Liver (tissue), 3 donors: ENCODE measurements around the gene NFIX.

Experiments used
- EGR1 ChIP-seq, 2 donors: IDR thresholded peaks; 2 replicates each; pipeline ENCODE4 v1.6.1; 2016 to 2018; ENCODE audit warnings: antibody characterized with exemption in 2 of 2, low read depth in 2 of 2
- GABPA ChIP-seq, 2 donors: IDR thresholded peaks in 1 of 2; conservative IDR thresholded peaks in 1 of 2; 2 replicates each; pipeline ENCODE4 v1.6.1; 2016; ENCODE audit warnings: antibody characterized with exemption in 2 of 2, mild to moderate bottlenecking in 1 of 2, moderate library complexity in 1 of 2
- JUND ChIP-seq, 2 donors: IDR thresholded peaks; 2 replicates each; pipeline ENCODE4 v1.6.1; 2016; ENCODE audit warnings: antibody characterized with exemption in 2 of 2
- NR2F2 ChIP-seq: IDR thresholded peaks from 2 replicates; pipeline ENCODE4 v1.6.1; 2016; ENCODE audit warnings: antibody characterized with exemption
- RAD21 ChIP-seq, 2 donors: IDR thresholded peaks; 2 replicates each; pipeline ENCODE4 v1.6.1; 2016; ENCODE audit warnings: antibody characterized with exemption in 2 of 2, mild to moderate bottlenecking in 2 of 2
- RXRA ChIP-seq, 2 donors: IDR thresholded peaks; 2 replicates each; pipeline ENCODE4 v1.6.1; 2017 to 2018; ENCODE audit warnings: antibody characterized with exemption in 2 of 2, mild to moderate bottlenecking in 1 of 2
- SP1 ChIP-seq: IDR thresholded peaks from 2 replicates; pipeline ENCODE4 v1.6.1; 2018; ENCODE audit warnings: antibody characterized with exemption, mild to moderate bottlenecking
- TAF1 ChIP-seq: conservative IDR thresholded peaks from 2 replicates; pipeline ENCODE4 v1.6.1; 2016; ENCODE audit warnings: antibody characterized with exemption, mild to moderate bottlenecking
- YY1 ChIP-seq: IDR thresholded peaks from 2 replicates; pipeline ENCODE4 v1.6.1; 2016; ENCODE audit warnings: antibody characterized with exemption, mild to moderate bottlenecking
- TF ChIP-seq, protein P1 (sequence below): IDR thresholded peaks from 2 replicates; pipeline ENCODE4 v1.6.1; 2016; ENCODE audit warnings: antibody characterized with exemption, mild to moderate bottlenecking
- TF ChIP-seq, protein P2 (sequence below): fragments of 150-350 bp; IDR thresholded peaks from 2 replicates; pipeline ENCODE4 v1.5.1; 2017; ENCODE audit warnings: improper control_type of control experiment, low read depth, low read length; ENCODE audit not compliant: missing input control
- TF ChIP-seq, protein P3 (sequence below): IDR thresholded peaks from 2 replicates; pipeline ENCODE4 v1.6.1; 2016; ENCODE audit warnings: antibody characterized with exemption
- TF ChIP-seq, protein P4 (sequence below): IDR thresholded peaks from 2 replicates; pipeline ENCODE4 v1.6.1; 2016; ENCODE audit warnings: antibody characterized with exemption
- donor health status: healthy.
- donor health status: healthy.

DNA sequence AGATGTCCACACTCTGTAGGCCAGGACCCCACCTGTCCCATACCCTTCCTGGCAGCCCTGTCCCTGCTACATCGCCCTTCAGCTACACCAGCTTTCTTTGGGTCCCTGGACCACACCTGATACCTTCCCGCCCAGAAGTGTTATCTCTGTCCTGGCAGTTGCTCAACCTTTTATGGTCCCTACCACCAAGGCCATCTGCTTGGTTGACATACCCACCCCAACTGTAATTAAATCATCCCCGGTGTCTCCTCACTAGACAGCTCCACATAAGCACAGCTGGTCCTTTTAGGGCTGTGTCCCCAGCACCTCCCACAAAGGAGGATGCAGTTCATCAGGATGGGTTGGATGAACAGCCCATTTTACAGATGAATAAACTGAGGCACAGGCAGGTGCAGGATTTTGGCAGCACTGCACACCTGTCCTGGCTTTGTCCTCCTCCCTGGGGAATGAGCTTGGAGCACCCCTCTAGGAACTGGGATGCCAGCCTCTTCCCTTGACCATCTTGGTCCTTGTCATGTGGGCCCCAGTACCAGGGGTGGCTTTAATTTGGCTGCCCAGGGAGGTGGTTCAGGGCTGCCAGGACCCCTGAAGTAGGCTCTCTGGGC is 135.7 kb downstream of the NFIX start:
- TF ChIP-seq, protein P1, sequence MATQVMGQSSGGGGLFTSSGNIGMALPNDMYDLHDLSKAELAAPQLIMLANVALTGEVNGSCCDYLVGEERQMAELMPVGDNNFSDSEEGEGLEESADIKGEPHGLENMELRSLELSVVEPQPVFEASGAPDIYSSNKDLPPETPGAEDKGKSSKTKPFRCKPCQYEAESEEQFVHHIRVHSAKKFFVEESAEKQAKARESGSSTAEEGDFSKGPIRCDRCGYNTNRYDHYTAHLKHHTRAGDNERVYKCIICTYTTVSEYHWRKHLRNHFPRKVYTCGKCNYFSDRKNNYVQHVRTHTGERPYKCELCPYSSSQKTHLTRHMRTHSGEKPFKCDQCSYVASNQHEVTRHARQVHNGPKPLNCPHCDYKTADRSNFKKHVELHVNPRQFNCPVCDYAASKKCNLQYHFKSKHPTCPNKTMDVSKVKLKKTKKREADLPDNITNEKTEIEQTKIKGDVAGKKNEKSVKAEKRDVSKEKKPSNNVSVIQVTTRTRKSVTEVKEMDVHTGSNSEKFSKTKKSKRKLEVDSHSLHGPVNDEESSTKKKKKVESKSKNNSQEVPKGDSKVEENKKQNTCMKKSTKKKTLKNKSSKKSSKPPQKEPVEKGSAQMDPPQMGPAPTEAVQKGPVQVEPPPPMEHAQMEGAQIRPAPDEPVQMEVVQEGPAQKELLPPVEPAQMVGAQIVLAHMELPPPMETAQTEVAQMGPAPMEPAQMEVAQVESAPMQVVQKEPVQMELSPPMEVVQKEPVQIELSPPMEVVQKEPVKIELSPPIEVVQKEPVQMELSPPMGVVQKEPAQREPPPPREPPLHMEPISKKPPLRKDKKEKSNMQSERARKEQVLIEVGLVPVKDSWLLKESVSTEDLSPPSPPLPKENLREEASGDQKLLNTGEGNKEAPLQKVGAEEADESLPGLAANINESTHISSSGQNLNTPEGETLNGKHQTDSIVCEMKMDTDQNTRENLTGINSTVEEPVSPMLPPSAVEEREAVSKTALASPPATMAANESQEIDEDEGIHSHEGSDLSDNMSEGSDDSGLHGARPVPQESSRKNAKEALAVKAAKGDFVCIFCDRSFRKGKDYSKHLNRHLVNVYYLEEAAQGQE, result no peak
- TF ChIP-seq, protein P2, sequence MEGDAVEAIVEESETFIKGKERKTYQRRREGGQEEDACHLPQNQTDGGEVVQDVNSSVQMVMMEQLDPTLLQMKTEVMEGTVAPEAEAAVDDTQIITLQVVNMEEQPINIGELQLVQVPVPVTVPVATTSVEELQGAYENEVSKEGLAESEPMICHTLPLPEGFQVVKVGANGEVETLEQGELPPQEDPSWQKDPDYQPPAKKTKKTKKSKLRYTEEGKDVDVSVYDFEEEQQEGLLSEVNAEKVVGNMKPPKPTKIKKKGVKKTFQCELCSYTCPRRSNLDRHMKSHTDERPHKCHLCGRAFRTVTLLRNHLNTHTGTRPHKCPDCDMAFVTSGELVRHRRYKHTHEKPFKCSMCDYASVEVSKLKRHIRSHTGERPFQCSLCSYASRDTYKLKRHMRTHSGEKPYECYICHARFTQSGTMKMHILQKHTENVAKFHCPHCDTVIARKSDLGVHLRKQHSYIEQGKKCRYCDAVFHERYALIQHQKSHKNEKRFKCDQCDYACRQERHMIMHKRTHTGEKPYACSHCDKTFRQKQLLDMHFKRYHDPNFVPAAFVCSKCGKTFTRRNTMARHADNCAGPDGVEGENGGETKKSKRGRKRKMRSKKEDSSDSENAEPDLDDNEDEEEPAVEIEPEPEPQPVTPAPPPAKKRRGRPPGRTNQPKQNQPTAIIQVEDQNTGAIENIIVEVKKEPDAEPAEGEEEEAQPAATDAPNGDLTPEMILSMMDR, result no peak
- TF ChIP-seq RAD21 (IDR thresholded peaks at IDR 0.05) (no peak), YY1 (no peak), EGR1 (IDR thresholded peaks at IDR 0.05; ENCODE audit: low read depth in 2 of 2) (no peak), RXRA (IDR thresholded peaks at IDR 0.05) (no peak), NR2F2 (no peak), TAF1 (no peak), JUND (IDR thresholded peaks at IDR 0.05) (no peak), GABPA (IDR thresholded peaks at IDR 0.05 in 1 of 2, conservative IDR thresholded peaks at IDR 0.05 in 1 of 2) (no peak), SP1 (no peak)
- TF ChIP-seq, protein P3, sequence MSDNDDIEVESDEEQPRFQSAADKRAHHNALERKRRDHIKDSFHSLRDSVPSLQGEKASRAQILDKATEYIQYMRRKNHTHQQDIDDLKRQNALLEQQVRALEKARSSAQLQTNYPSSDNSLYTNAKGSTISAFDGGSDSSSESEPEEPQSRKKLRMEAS, result no peak
- TF ChIP-seq, protein P4, sequence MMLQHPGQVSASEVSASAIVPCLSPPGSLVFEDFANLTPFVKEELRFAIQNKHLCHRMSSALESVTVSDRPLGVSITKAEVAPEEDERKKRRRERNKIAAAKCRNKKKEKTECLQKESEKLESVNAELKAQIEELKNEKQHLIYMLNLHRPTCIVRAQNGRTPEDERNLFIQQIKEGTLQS, result no peak
